ENCODE results near the gene AATK.

The AATK gene

GRCh38 chr17:81124377-81124776 lies 41.6 kb downstream of the AATK start:
- no peak for DNase-seq

- DNase-seq, result no peak
Observed at GRCh38 chr17:81123052-81124048, 42.7 kb downstream of the AATK start.

DNA sequence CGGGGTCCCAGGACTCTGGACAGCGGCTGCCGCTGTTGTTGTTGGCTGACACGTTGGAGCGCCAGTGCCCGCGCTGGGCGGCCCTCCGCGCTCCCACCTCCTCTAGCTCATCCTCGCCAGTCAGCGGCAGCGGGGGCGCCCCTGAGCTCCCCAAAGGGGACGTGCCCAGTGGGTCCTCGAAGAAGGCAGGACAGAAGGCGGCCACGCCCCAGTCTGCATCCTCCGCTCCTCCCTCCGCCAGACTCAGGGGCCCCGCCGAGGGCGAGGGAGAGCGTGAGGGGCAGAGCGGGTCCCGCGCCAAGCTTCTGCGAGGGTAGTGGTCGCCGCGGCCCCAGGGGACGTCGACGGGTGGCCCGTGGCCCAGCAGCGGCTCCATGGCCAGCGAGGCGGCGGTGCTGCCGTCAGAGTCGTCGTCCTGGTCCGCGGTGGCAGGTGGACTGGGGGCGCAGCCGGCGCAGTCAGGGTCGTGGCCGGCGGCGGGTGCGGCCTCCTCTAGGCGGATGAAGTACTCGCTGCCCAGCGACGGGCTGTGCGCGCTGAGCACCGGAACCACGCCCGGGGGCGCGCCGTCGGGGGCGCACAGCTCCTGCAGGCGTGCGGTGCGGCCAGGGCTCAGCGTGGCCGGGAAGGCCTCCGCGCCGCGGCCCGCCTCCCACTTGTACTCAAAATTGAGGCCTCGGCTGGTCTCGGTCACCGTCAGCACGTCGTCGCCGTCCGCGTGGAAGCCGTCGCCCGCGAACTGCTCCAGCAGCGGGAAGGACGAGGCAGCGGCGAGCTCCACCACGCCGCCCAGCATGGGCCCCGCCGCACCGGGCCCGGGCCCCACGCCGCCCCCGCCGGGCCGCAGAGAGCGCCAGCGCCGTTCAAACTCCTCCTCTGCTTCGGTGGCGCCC lies 43.9 kb downstream of the AATK start:
- no peak for DNase-seq

- no peak for DNase-seq
Observed at GRCh38 chr17:81120695-81121621, 45.1 kb downstream of the AATK start.

- DNase-seq, result no peak
Observed at GRCh38 chr17:81120149-81120484, 45.9 kb downstream of the AATK start.

DNA sequence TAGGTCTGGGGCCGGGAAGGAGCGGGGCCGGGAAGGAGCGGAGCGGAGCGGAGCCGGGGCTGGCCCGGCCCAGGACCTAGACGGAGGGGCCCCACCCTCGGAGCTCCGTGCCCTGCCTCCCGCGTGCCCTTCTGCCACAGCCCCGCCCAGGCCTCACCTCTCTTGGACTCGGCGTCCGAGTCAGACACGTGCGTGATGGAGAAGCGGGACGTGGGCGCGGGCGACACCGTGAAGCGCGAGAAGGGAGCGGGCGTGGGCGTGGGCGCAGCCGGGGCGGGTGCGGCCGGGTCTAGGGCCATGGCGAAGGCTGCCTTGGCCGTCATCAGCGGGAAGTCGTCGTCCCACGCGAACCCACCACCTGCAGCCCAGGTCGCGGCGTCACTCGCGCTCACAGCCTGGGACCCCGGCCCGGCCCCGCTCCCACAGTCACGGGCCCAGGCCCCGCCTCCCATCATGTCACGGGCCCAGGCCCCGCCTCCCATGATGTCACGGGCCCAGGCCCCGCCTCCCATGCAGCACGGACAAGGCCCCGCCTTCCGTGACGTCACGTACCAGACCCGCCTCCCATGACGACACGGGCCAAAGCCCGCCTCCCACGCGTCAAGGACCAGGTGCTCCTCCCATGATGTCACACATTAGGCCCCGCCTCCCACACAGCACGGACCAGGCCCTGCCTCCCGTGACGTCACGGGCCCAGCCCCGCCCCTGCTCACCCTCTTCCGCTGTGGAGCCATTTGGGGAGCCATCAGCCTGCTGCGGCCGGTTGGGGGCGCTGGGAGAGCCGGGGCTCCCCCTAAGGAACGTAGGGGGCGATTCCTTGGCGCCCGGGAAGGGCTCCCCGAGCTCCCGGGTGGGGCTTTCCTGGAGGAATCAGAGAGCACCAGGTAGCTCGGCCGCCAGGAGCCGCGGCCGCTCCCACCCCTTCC lies 46.5 kb downstream of the AATK start:
- DNase-seq, result peak; percentile 94 to 95

DNA sequence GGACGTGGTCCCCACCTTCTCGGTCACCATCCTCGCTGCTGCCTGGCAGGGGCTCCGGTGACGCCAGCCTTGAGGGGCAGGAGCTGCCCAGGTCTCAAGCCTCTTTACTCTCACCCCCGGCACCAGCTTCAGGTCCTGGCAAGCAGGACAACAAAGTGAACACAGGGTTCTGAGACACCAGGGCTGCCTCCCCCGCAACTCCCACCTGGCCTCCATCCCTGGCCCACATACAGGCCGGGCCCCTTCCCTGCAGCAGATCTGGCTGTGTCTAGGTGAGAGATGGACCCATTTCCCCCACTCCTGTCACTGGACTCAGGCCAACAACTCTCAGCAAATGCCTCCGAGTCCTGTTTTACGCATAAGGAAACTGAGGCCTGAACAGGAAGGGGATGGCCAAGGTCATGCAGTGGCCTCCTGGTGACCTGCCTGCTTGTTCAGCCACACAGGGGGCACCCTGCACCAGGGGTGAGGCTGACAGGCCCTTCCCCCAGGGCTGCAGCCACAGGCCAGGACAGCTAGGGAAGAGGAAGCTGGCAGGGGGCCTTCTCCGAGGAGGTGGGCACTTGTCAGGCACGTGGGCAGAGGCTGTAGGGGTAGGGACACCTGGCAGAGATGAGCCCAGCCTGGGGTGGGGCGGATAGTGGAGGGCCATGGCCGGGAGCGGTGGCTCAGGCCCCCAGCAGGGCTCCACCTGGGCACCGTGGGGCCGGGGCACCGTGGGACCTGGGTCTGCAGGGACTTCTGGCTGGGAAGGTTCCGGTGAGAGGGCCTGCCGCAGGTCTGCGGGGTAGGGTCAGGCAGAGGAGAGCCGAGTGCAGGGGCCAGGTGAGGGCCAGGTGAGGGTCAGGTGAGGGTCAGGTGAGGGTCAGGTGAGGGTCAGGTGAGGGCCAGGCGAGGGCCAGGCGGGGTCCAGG lies 47.5 kb downstream of the AATK start:
- no peak for DNase-seq

GRCh38 chr17:81117672-81118198 lies 48.3 kb downstream of the AATK start:
- DNase-seq, result no peak

DNA sequence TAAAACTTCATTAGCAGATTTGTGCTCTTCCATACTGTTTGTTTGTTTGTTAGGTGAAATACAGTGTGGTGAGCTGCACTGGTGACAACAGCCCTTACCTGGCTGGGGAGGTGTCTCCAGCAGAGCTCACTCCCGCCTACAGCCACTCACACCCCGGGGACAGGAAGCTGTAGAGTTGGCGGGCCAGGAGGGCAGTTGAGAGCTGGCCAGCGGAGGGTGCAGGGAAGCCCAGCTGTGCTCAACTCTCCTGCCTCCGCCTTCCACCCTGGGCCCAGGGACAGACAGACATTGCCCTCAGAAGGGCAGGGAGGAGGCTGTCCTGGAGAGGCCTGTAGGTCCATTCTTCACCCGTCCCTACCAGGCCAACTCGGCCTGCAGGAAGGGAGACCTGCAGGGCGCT lies 49.3 kb downstream of the AATK start:
- no peak for DNase-seq

DNA sequence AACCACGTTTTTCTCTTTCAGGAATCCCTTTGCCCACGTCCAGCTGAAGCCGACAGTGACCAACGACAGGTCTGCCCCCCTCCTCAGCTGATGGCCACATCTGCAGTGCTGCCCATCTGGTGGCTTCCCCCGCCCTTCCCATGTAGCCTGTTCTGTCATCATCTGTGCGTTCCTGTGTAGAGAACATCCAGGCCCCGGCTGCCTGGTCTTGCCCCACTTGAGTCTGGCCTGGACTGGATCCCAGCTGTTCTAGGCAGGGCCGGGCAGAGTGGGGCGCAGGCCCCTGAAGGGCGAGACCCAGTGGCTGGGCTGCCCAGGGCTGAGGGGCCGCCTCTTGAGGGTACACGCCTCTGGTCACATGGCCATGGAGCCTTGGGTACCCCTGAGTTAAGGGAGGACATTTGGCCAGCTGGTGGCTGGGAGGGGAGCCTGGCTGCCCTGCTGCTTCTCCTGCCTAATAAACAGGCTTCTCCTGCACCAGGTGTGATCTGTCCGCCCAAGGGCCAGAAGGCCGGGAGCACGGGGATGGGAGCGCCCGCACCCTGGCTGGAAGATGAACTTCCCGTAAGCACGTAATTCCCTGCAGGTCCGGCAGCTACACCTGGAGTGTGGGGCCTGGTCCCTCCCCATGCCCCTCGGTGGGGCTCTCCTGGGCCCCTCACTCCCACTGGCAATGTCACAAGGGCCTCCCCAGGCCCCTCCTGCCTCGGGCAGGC lies 50.1 kb downstream of the AATK start:
- DNase-seq, result no peak

DNA sequence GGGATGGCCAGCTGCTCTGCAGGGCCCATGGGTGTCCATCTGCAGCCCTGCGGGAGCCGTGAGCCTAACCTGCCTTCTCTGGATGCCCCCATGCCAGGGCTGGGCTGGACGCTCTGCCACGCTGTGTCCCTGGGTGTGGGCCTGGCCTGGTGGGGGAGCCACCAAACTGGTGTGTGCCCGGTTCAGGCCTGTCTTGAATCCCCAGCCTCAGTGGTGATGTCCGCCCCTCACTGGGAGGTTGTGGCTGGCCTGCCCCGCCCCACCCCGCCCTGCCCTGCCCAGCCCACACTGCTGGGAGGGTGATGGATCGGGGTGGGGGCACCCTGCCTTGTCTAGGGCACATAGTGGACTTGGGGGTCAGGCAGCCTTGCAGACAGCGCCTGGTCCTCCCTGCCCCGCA lies 50.8 kb downstream of the AATK start:
- no peak for DNase-seq

GRCh38 chr17:81114351-81115093 lies 51.5 kb downstream of the AATK start:
- DNase-seq, result no peak

DNA sequence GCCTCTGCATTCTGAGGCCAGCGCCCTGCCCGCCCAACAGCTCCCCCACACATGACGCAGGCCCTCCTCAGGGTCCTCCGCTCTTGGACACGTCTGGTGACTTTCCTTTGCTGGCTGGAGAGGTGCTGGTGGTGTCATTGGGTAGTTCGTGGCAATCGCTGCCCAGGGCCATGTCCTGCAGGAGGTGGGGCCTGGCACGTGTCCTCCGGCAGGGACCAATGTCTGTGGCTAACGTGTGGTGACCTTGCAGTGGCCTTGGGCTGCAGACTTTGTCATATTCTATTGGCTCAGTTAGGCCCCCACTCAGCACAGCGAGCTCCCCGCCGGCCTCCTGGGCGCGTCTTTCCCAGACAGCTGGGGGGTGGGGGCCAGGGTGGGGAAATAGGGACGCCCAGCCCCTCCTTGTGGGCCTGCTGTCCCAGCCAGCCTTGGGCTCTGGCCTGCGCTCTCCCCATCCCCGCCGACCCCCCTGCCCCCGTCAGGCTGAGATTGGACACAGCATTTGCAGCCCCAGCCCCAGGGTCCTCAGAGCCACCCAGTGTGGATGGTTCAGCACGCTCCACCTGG lies 52.8 kb downstream of the AATK start:
- no peak for DNase-seq

GRCh38 chr17:81112450-81112849 lies 53.6 kb downstream of the AATK start:
- no peak for DNase-seq

DNA sequence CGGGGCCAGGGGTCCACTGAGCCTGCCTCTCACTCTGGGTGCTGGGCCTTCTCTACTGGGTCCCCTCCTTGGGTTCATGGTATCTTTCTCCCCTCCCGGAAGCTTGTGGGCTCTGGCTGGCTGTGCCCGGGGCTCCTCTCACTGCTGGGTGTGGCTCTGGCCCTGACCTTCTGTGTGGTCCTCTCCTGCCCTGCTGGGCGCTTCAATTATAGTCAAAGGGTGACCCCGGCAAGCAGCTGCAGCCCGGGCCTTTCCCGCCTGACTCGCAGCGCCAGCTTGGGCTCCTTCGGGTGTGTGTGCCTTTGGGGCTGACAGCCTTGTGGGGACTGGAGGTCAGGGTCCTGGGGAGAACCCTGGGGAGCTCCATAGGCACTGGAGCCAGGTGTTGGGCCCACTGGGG lies 55.0 kb downstream of the AATK start:
- no peak for DNase-seq

- DNase-seq, result no peak
Observed at GRCh38 chr17:81110488-81111040, 55.5 kb downstream of the AATK start.

DNA sequence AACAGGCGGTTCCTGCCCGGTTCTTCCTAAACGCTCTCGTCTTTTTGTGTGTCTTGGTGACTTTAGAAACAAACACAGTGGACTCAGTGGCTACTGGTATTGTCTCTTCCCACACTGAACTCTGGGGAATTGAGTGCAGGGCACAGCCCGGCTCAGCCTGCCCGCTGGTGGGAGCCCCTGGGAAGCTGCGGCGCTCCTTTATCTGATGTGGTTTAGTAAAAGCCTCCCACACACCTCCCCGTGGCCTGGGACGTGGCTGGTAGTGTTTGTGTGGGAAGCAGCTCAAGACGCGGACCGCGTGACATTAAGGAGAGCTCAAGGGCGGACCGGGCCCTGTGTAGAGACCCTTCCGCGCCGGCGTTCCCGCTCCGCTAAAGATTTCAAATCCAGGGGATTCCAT lies 56.1 kb downstream of the AATK start:
- no peak for DNase-seq

- no peak for DNase-seq
Observed at GRCh38 chr17:81108220-81108619, 57.8 kb downstream of the AATK start.
